ENCODE data around the gene PARP4. TPM values are rescaled to one million over a fixed set of nuclear protein-coding genes. Genes with fewer than 3 reads are reported as not detected.
"Not testable (repeated sequence)": the region's sequence is repeated elsewhere in the genome, so short reads cannot be mapped to it uniquely, and the experiment has no call there.

PARP4 gene
- total RNA-seq, 1 donor from 2014 or later: 58.8 TPM

DNA sequence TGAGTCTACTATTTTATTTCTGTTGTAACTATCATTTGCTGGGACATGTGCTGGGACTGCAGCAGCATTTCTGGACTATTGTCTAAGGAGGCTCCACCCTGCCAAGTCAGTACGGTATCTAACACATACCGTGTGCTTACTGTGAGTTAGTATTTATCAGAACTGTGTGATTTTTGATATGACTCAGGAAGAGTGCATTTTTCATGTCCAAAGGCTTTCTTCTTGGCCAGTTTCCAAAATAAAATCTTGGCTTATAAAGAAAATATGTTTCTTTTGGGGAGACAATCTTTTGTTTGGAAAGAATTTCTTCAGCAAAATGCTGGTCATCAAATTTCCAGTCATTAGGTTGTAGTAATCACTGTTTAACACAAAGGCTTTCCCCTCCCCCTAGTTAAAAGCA is 11.6 kb downstream of the PARP4 start:
- no peak for DNase-seq (ENCODE audit: low spot score)
- H3K27me3 Mint-ChIP-seq (ENCODE audit: low read depth): no peaks in the 10 kb centered on the region
- no peak overlapping the region for H3K27ac Mint-ChIP-seq
- no peak overlapping the region for H3K4me3 Mint-ChIP-seq (ENCODE audit: low read depth)
- intact Hi-C loops (cut with micrococcal nuclease): no loop called here
- peaks cover 10% of the 10 kb centered on the region for H3K4me1 Mint-ChIP-seq (ENCODE audit: low read depth)
- peaks cover 55% of the 10 kb centered on the region for H3K36me3 Mint-ChIP-seq (ENCODE audit: low read depth)
- H3K9me3 Mint-ChIP-seq: no peaks in the 10 kb centered on the region

DNA sequence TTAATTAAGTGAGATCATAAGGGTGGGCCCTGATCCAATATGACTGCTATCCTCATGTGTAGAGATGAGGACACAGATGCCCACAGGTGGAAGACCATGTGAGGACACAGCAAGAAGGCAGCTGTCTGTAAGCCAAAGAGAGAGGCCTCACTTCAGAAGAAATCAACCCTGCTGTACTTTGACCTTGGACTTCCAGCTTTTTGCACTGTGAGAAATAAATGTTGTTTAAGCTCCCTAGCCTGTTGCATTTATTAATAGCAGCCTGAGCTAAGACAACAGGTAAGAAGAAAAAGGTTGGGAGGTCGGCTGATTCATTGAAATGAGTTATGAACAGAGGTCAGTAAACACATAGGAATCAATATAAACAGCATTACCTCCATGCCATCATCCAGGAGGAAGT is 14.8 kb downstream of the PARP4 start:
- no peak overlapping the region for H3K4me3 Mint-ChIP-seq (ENCODE audit: low read depth)

DNA sequence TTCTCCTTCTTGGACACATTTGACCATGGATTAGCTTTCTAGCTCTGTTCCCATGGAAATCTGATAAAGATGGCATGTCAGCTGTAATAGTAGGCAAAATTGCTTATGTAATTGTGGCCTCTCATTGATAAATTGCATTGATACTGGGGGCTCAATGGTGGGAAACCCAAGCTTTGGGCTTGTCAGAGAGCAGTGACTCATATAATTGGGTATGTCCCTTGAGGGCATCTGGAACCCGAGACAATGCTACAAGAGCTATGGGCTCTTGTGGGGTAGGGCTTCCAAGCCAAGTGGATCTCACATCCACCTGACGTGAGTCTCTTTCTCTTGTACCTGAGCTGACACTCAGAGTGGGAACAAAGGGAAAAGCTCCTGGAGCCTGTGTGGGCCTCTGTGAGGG is 16.3 kb downstream of the PARP4 start:
- DNase-seq (ENCODE audit: low spot score); H3K9me3 Mint-ChIP-seq; intact Hi-C loops (cut with micrococcal nuclease); H3K4me1 Mint-ChIP-seq (ENCODE audit: low read depth); H3K27ac Mint-ChIP-seq; H3K27me3 Mint-ChIP-seq (ENCODE audit: low read depth); H3K4me3 Mint-ChIP-seq (ENCODE audit: low read depth): not testable (repeated sequence)
- H3K36me3 Mint-ChIP-seq (ENCODE audit: low read depth): peaks cover 73% of the 10 kb centered on the region

More for the DNA sequence above, 14.8 kb downstream of the PARP4 start:
- intact Hi-C loops (cut with micrococcal nuclease): no loop called here
- DNase-seq (ENCODE audit: low spot score): no peak
- H3K9me3 Mint-ChIP-seq: no peaks in the 10 kb centered on the region
- H3K4me1 Mint-ChIP-seq (ENCODE audit: low read depth): peaks cover 9% of the 10 kb centered on the region
- no peak overlapping the region for H3K27ac Mint-ChIP-seq
- no peaks in the 10 kb centered on the region for H3K27me3 Mint-ChIP-seq (ENCODE audit: low read depth)
- peaks cover 71% of the 10 kb centered on the region for H3K36me3 Mint-ChIP-seq (ENCODE audit: low read depth)

DNA sequence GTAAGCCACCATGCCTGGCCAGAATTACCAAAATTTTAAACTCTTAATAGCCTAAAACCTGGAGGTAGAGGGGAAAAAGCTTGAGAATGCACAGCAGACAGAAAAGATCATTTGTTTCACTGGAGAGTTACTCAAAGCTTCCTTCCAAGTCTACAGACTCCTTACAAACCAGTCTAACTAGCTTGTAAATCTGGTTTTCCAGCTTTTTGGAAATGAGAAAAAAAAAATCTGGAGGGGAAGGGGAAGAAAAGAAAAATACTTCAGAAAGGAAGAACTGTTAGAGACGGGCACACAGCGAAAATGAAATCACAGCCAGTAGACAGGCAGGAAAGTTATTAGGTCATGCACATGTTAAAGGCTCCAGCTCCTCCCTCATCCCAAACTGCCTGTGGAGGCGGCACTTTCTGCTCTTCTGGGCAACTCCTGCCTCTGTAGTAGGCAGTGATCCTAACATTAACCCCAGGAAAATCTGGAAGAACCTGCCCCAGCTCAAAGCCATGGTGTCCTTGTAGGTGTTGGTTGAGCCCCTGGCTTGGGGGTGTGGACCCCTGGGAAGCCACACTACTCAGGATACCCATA is 17.3 kb downstream of the PARP4 start:
- Mint-ChIP-seq H3K27ac (no peak overlapping the region), H3K36me3 (ENCODE audit: low read depth) (peaks cover 77% of the 10 kb centered on the region)
- intact Hi-C loops (cut with micrococcal nuclease): no loop called here

DNA sequence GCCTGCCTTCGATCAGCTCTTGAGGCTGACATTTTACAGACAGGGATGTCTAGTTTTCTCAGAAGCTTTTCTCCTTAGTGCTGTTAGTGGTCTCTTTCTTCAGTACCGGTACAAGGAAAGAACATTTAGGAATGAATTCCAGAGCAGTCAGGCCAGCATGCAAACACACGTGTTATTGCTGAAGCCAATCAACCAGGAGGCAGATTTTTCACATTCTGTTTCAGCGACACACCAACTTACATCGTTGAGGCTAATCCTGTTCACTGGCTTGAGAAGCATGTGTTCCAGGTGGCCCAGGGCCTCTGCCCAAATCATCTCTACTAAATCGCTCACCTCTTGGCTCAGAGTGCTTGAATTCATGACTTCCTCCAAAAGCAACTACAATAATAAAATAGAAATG is 19.2 kb downstream of the PARP4 start:
- no peaks in the 10 kb centered on the region for H3K4me1 Mint-ChIP-seq (ENCODE audit: low read depth)
- peaks cover 87% of the 10 kb centered on the region for H3K36me3 Mint-ChIP-seq (ENCODE audit: low read depth)
- H3K27me3 Mint-ChIP-seq (ENCODE audit: low read depth): no peaks in the 10 kb centered on the region
- H3K9me3 Mint-ChIP-seq: no peaks in the 10 kb centered on the region
- intact Hi-C loops (cut with micrococcal nuclease): no loop called here
- no peak overlapping the region for H3K4me3 Mint-ChIP-seq (ENCODE audit: low read depth)
- H3K27ac Mint-ChIP-seq: no peak overlapping the region
- no peak for DNase-seq (ENCODE audit: low spot score)

More for the DNA sequence above, 17.3 kb downstream of the PARP4 start:
- H3K4me3 Mint-ChIP-seq (ENCODE audit: low read depth): no peak overlapping the region
- no peak for DNase-seq (ENCODE audit: low spot score)
- no peaks in the 10 kb centered on the region for H3K4me1 Mint-ChIP-seq (ENCODE audit: low read depth)
- no peaks in the 10 kb centered on the region for H3K27me3 Mint-ChIP-seq (ENCODE audit: low read depth)
- no peaks in the 10 kb centered on the region for H3K9me3 Mint-ChIP-seq

DNA sequence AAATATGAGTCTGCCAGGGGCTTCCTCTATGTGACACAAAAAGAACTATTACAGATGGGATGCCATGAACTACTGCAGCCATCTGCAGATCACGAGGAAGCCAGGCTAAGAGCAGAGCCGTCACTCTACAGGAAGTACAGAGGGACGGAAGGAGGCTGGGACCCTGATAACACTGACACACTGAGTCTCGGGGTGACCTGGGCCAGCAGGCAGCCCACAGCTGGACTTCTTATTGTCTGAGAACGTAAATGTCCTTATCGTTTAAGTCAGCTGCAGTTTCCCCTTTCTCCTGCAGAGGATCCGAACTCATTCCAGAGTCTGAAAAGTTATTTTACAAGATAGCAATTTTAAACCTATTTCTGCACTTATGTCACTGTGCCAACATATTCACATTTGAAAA is 20.7 kb downstream of the PARP4 start:
- Mint-ChIP-seq H3K36me3 (ENCODE audit: low read depth) (peaks cover 83% of the 10 kb centered on the region), H3K27me3 (ENCODE audit: low read depth) (no peaks in the 10 kb centered on the region), H3K9me3 (no peaks in the 10 kb centered on the region), H3K27ac (no peak overlapping the region), H3K4me1 (ENCODE audit: low read depth) (no peaks in the 10 kb centered on the region), H3K4me3 (ENCODE audit: low read depth) (no peak overlapping the region)
- intact Hi-C loops (cut with micrococcal nuclease): no loop called here
- DNase-seq (ENCODE audit: low spot score): no peak

DNA sequence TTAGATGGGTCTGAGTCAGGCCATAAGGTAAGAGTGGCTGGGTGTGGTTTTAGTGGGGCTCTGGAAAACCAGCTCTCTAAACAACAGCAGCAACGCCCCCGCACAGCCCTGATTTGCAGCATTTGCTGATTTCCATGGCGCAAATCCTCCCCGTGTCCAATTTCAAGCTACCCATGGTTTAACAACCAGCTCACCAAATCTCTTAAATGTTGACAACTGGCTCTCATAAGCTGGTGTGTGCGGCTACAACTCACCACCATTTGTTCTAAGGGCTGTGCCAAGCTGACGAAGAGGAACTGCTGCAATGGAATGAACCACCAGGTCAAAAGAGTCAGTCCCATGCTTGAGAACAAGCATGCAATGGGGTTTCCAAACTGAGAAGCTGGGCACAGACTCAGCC is 22.9 kb downstream of the PARP4 start:
- Mint-ChIP-seq H3K27ac (no peak overlapping the region), H3K4me3 (ENCODE audit: low read depth) (no peak overlapping the region), H3K36me3 (ENCODE audit: low read depth) (peaks cover 81% of the 10 kb centered on the region), H3K27me3 (ENCODE audit: low read depth) (no peaks in the 10 kb centered on the region), H3K9me3 (no peaks in the 10 kb centered on the region), H3K4me1 (ENCODE audit: low read depth) (no peaks in the 10 kb centered on the region)
- intact Hi-C loops (cut with micrococcal nuclease): no loop called here
- no peak for DNase-seq (ENCODE audit: low spot score)

DNA sequence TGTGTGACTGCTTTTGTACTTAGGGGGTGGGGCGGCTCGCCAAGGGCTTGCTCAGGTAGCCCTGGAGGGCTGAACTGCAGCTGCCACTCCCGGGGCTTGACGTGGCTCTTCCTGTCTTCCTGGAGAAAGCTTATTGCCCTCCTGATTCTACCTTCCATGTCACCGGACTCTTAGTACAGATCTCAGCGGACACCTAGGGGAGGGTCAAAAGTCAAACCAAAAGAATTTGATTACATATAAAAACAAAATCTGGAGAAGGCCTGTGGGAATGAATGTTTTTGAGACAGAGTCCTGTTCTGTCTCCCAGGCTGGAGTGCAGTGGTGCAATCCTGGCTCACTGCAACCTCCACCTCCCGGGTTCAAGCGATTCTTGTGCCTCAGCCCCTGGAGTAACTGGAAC is 24.5 kb downstream of the PARP4 start:
- H3K36me3 Mint-ChIP-seq (ENCODE audit: low read depth): peaks cover 79% of the 10 kb centered on the region
- H3K9me3 Mint-ChIP-seq; H3K4me1 Mint-ChIP-seq (ENCODE audit: low read depth); intact Hi-C loops (cut with micrococcal nuclease); H3K27me3 Mint-ChIP-seq (ENCODE audit: low read depth); H3K27ac Mint-ChIP-seq; DNase-seq (ENCODE audit: low spot score); H3K4me3 Mint-ChIP-seq (ENCODE audit: low read depth): not testable (repeated sequence)

DNA sequence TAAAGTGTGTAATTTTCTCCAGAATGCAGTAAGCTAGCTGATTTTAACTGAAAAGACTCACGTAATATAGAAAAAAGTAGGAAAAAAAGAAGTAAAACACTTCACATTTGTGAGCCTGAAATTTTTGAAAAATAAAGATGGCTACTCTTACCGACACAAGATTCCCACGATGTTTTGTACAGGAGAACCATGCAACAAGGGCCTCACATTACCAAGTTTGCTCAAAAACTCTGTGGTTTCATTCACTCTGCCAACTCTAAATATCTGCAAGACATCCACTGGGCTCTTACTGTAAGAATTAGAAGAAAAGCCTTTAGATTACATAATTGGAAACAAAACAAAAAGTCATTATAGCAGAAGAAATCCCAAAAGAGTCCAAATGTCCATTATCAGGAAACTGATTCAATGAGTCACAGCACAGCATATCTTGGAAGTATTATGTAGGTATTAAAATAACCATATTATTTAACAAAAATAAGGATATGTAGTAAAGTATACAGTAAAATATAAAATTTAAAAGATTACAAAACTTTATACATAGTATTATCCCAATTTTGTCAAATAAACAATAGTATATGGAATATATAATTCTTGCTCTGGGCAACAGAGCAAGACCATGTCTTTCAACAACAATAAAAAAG is 26.4 kb downstream of the PARP4 start:
- intact Hi-C loops (cut with micrococcal nuclease); H3K27ac Mint-ChIP-seq; H3K27me3 Mint-ChIP-seq (ENCODE audit: low read depth); H3K4me1 Mint-ChIP-seq (ENCODE audit: low read depth); H3K4me3 Mint-ChIP-seq (ENCODE audit: low read depth); H3K9me3 Mint-ChIP-seq; DNase-seq (ENCODE audit: low spot score): not testable (repeated sequence)
- peaks cover 83% of the 10 kb centered on the region for H3K36me3 Mint-ChIP-seq (ENCODE audit: low read depth)

DNA sequence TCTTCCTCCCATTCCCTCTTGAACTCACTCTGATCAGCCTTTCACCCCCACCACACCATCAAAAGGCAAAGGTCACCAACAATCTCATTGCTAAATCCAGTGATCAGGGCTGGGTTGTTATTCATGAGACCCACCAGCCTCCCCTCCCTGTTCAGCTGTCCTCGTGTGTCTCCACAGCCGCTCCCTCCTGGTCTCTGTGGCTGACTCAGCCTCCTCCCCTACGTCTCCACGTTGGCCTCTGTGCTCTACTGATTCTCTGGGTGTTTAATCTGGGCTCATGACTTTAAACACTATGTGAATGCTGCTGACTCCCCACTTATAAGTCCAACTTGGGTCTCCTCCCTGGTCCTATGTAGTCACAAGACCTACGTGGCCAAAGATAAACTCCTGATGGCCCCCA is 38.9 kb downstream of the PARP4 start:
- intact Hi-C loops (cut with micrococcal nuclease): no loop called here
- Mint-ChIP-seq H3K27me3 (ENCODE audit: low read depth) (no peaks in the 10 kb centered on the region), H3K36me3 (ENCODE audit: low read depth) (peaks cover 69% of the 10 kb centered on the region), H3K27ac (no peak overlapping the region), H3K9me3 (no peaks in the 10 kb centered on the region), H3K4me3 (ENCODE audit: low read depth) (no peak overlapping the region), H3K4me1 (ENCODE audit: low read depth) (no peaks in the 10 kb centered on the region)
- DNase-seq (ENCODE audit: low spot score): no peak

DNA sequence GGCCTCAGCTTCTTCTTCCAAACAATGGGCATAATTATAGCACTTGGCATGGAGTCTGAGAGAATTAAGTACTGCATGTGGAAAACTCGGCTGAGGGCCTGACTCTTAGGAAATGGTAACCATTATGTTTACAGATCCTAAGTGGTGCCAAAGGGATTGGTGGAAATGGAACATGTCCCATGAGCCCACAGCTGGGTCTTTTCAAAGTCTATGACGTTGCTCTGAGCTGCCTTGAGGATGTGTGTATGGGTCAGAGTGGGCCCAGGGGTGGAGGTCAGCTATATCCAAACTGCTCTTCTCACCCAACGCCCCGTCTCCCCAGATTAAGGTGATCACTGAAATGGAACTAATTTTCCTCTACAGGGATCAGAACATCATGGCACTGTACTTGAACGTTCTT is 40.4 kb downstream of the PARP4 start:
- H3K27me3 Mint-ChIP-seq (ENCODE audit: low read depth); H3K27ac Mint-ChIP-seq; H3K4me3 Mint-ChIP-seq (ENCODE audit: low read depth); DNase-seq (ENCODE audit: low spot score); intact Hi-C loops (cut with micrococcal nuclease); H3K4me1 Mint-ChIP-seq (ENCODE audit: low read depth); H3K9me3 Mint-ChIP-seq: not testable (repeated sequence)
- H3K36me3 Mint-ChIP-seq (ENCODE audit: low read depth): peaks cover 79% of the 10 kb centered on the region

DNA sequence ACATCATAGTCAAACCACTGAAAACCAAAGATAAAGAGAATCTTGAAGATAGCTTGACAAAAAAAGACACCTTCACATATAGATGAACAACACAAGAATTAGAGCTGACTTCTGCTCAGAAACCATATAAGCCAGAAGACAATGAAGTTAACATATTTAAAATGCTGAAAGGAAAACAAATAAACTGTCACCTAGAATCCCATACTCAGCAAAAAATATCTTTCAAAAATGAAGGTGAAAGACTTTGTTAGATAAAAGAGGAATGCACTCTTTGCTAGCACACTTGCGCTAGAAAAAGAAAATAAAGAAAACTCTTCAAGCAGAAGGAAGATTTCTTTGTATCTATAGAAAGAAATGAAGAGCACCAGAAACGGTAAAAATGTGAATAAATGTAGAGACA is 49.5 kb downstream of the PARP4 start:
- Mint-ChIP-seq H3K27ac (no peak overlapping the region), H3K27me3 (ENCODE audit: low read depth) (no peaks in the 10 kb centered on the region), H3K4me3 (ENCODE audit: low read depth) (no peak overlapping the region), H3K9me3 (no peaks in the 10 kb centered on the region), H3K4me1 (ENCODE audit: low read depth) (peaks cover 18% of the 10 kb centered on the region), H3K36me3 (ENCODE audit: low read depth) (peaks cover 76% of the 10 kb centered on the region)
- DNase-seq (ENCODE audit: low spot score): no peak
- intact Hi-C loops (cut with micrococcal nuclease): no loop called here

DNA sequence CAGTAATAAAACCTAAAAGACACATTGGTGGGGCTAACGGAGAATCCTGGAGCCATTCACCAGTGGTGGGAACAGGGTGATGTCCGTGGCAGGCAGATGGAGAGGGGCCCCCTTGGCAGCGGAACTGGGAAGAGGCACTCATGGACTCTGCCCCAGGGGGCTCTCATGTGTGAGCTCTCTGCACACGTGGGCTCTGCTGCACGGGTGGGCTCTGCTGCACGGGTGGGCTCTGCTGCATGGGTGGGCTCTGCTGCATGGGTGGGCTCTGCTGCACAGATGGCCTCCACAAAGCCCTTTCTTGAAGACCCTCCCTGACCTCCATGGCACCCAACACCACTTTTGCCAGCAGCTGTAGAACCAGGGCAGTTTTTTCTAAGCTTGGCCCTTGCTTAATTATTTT is 52.3 kb downstream of the PARP4 start:
- Mint-ChIP-seq H3K4me3 (ENCODE audit: low read depth) (no peak overlapping the region), H3K27me3 (ENCODE audit: low read depth) (no peaks in the 10 kb centered on the region), H3K27ac (no peak overlapping the region), H3K4me1 (ENCODE audit: low read depth) (peaks cover 18% of the 10 kb centered on the region), H3K9me3 (no peaks in the 10 kb centered on the region), H3K36me3 (ENCODE audit: low read depth) (peaks cover 72% of the 10 kb centered on the region)
- DNase-seq (ENCODE audit: low spot score): no peak
- intact Hi-C loops (cut with micrococcal nuclease): no loop called here
